H1 (cell line): ENCODE data around the gene HOTAIR. TPM values are rescaled to one million over a fixed set of nuclear protein-coding genes. Genes with fewer than 3 reads are reported as not detected.

Experiments
- CTCF ChIA-PET: fragments of 300-600 bp; sonication (Branson Sonifier 250); formaldehyde crosslinking; loops from one replicate; lab custom pipeline; 2021; ENCODE audit not compliant: partially characterized antibody; lab: Charles Lee
- POLR2A ChIA-PET: fragments of 300-600 bp; sonication (Branson Sonifier 250); formaldehyde crosslinking; loops from one replicate; lab custom pipeline; 2021; ENCODE audit warnings: inconsistent platforms; ENCODE audit not compliant: partially characterized antibody; lab: Charles Lee
- DNase-seq, 2 experiments: peaks; one replicate each; pipeline versions ENCODE4 v3.0.0 to v3.0.0-alpha.2; 2010 to 2022; ENCODE audit warnings: low spot score in 2 of 2, low read depth in 1 of 2, mixed read lengths in 1 of 2
- FAIRE-seq: peaks from 2 replicates; lab custom pipeline; 2011; peaks lifted over from hg19 to GRCh38; lab: Jason Lieb, UNC
- H2AFZ ChIP-seq: 2 replicates; pipeline ENCODE4 v1.8.1; 2012; ENCODE audit warnings: low read length, inconsistent platforms
- H2AK5ac ChIP-seq: 2 replicates; pipeline ENCODE4 v1.6.1; 2013; ENCODE audit warnings: low read depth, low read length
- H2BK120ac ChIP-seq: replicated peaks from 2 replicates; pipeline ENCODE3; 2013; ENCODE audit warnings: low read depth, low read length, inconsistent platforms
- H2BK12ac ChIP-seq: 2 replicates; pipeline ENCODE4 v1.6.1; 2013; ENCODE audit warnings: low read depth, low read length
- H2BK15ac ChIP-seq: 2 replicates; pipeline ENCODE4 v1.6.1; 2013; ENCODE audit warnings: low read length
- H2BK20ac ChIP-seq: 2 replicates; pipeline ENCODE4 v1.6.1; 2013; ENCODE audit warnings: low read length
- H2BK5ac ChIP-seq: 2 replicates; pipeline ENCODE4 v1.6.1; 2013; ENCODE audit warnings: low read depth, low read length
- H3K14ac ChIP-seq: 2 replicates; pipeline ENCODE4 v1.6.1; 2013; ENCODE audit warnings: inconsistent platforms; ENCODE audit not compliant: insufficient read length
- H3K18ac ChIP-seq: 2 replicates; pipeline ENCODE4 v1.6.1; 2013; ENCODE audit warnings: low read length; ENCODE audit errors: extremely low read depth
- H3K23ac ChIP-seq: 2 replicates; pipeline ENCODE4 v1.6.1; 2013; ENCODE audit warnings: inconsistent platforms; ENCODE audit not compliant: insufficient read length
- H3K23me2 ChIP-seq: 2 replicates; pipeline ENCODE4 v1.6.1; 2013; ENCODE audit warnings: low read depth, low read length
- H3K27ac ChIP-seq: 2 replicates; pipeline ENCODE4 v1.6.1; 2011; ENCODE audit warnings: low read depth, low read length, inconsistent platforms
- H3K27me3 ChIP-seq, 4 experiments: replicated peaks in 1 of 4; 1 replicate in 1 of 4; 2 replicates in 3 of 4; pipeline versions ENCODE4 v1.6.1 to v1.8.1; 2011 to 2013; ENCODE audit warnings: low read length in 3 of 4, mild to moderate bottlenecking in 3 of 4, inconsistent platforms in 2 of 4, mixed read lengths in 2 of 4, moderate library complexity in 1 of 4; ENCODE audit not compliant: control insufficient read depth in 3 of 4, insufficient read depth in 3 of 4; ENCODE audit errors: extremely low read depth in 1 of 4
- H3K36me3 ChIP-seq, 4 experiments: 2 replicates each; pipeline versions ENCODE4 v1.6.1 to v1.8.1; 2011 to 2013; ENCODE audit warnings: mild to moderate bottlenecking in 4 of 4, low read length in 3 of 4, moderate library complexity in 2 of 4, control low read depth in 1 of 4, inconsistent platforms in 1 of 4; ENCODE audit not compliant: insufficient read depth in 4 of 4, control insufficient read depth in 2 of 4
- H3K4ac ChIP-seq: replicated peaks from 2 replicates; pipeline ENCODE3; 2013; ENCODE audit warnings: low read length, low read depth, mixed read lengths, inconsistent platforms; ENCODE audit not compliant: insufficient read length
- H3K4me1 ChIP-seq, 4 experiments: replicated peaks in 1 of 4; 1 replicate in 1 of 4; 2 replicates in 3 of 4; pipeline versions ENCODE4 v1.6.1 to v1.8.1; 2011 to 2013; ENCODE audit warnings: low read length in 3 of 4, inconsistent platforms in 2 of 4, mixed read lengths in 1 of 4; ENCODE audit not compliant: insufficient read depth in 4 of 4, control insufficient read depth in 3 of 4
- H3K4me2 ChIP-seq, 2 experiments: 2 replicates each; pipeline versions ENCODE4 v1.6.1 to v1.8.1; 2011 to 2013; ENCODE audit warnings: low read depth in 2 of 2, low read length in 2 of 2, control low read depth in 1 of 2, inconsistent platforms in 1 of 2, mild to moderate bottlenecking in 1 of 2; ENCODE audit not compliant: insufficient read depth in 1 of 2
- H3K4me3 ChIP-seq, 4 experiments: fragments of 200-600, 300-600 bp in 1 of 4; sonication (generic), shearing (Covaris generic), sonication (Bioruptor Twin) in 1 of 4; 2 replicates each; pipeline versions ENCODE4 v1.5.1 to v1.8.1; 2011 to 2016; ENCODE audit warnings: low read length in 4 of 4, low read depth in 3 of 4, control low read depth in 2 of 4, inconsistent platforms in 2 of 4, mild to moderate bottlenecking in 2 of 4, mixed read lengths in 1 of 4, moderate library complexity in 1 of 4; ENCODE audit not compliant: insufficient read depth in 2 of 4; ENCODE audit errors: extremely low read depth in 1 of 4
- H3K56ac ChIP-seq: replicated peaks from 2 replicates; pipeline ENCODE3; 2013; ENCODE audit warnings: low read depth, mild to moderate bottlenecking, mixed read lengths, low read length, inconsistent platforms; ENCODE audit not compliant: insufficient read length
- H3K79me1 ChIP-seq: 2 replicates; pipeline ENCODE4 v1.6.1; 2013; ENCODE audit warnings: low read depth, low read length, control low read depth
- H3K79me2 ChIP-seq, 2 experiments: 2 replicates each; pipeline versions ENCODE4 v1.6.1 to v1.8.1; 2012 to 2013; ENCODE audit warnings: low read length in 2 of 2, mild to moderate bottlenecking in 2 of 2, inconsistent platforms in 1 of 2; ENCODE audit not compliant: insufficient read depth in 2 of 2, control insufficient read depth in 1 of 2
- H3K9ac ChIP-seq, 4 experiments: replicated peaks in 1 of 4; 1 replicate in 1 of 4; 2 replicates in 3 of 4; pipeline versions ENCODE4 v1.6.1 to v1.8.1; 2011 to 2013; ENCODE audit warnings: low read depth in 3 of 4, low read length in 3 of 4, control low read depth in 2 of 4, mild to moderate bottlenecking in 2 of 4, moderate library complexity in 2 of 4, inconsistent platforms in 1 of 4; ENCODE audit errors: extremely low read depth in 1 of 4
- H3K9me3 ChIP-seq, 2 experiments: 2 replicates each; pipeline versions ENCODE4 v1.6.1 to v1.8.1; 2012 to 2013; ENCODE audit warnings: mild to moderate bottlenecking in 2 of 2, moderate library complexity in 2 of 2, control low read depth in 1 of 2, inconsistent platforms in 1 of 2, low read depth in 1 of 2, low read length in 1 of 2, mixed read lengths in 1 of 2; ENCODE audit not compliant: insufficient read depth in 2 of 2
- H4K20me1 ChIP-seq, 2 experiments: replicated peaks in 1 of 2; 2 replicates each; pipeline versions ENCODE3 to v1.8.1; 2011 to 2013; ENCODE audit warnings: inconsistent platforms in 2 of 2, low read length in 2 of 2, mild to moderate bottlenecking in 1 of 2; ENCODE audit not compliant: insufficient read depth in 2 of 2, control insufficient read depth in 1 of 2
- H4K5ac ChIP-seq: 2 replicates; pipeline ENCODE4 v1.6.1; 2013; ENCODE audit warnings: low read length, low read depth, mixed read lengths, inconsistent platforms; ENCODE audit not compliant: insufficient read length
- H4K8ac ChIP-seq: 2 replicates; pipeline ENCODE4 v1.8.0; 2013; ENCODE audit warnings: mild to moderate bottlenecking, moderate library complexity, low read length, inconsistent platforms; ENCODE audit not compliant: insufficient read depth; ENCODE audit errors: extremely low read depth
- H4K91ac ChIP-seq: replicated peaks from 2 replicates; pipeline ENCODE3; 2013; ENCODE audit warnings: low read length, mixed read lengths, inconsistent platforms; ENCODE audit not compliant: insufficient read length
- E2F6 ChIP-seq: IDR thresholded peaks from 2 replicates; pipeline ENCODE4 v1.6.1; 2012; ENCODE audit warnings: inconsistent platforms
- POU5F1 ChIP-seq: IDR thresholded peaks from 2 replicates; pipeline ENCODE4 v1.6.1; 2011; ENCODE audit warnings: low read depth, mild to moderate bottlenecking, low read length, moderate library complexity
- RNF2 ChIP-seq: fragments of 200-900, 300-1000 bp; sonication (generic); IDR thresholded peaks from 2 replicates; pipeline ENCODE4 v1.7.1; 2016; ENCODE audit warnings: borderline replicate concordance, low read depth, mild to moderate bottlenecking, antibody characterized with exemption, low read length; ENCODE audit not compliant: poor library complexity, severe bottlenecking; ENCODE audit errors: missing control alignments
- WGBS, 2 experiments: shearing (Covaris generic) in 1 of 2; methylation state at CpG; one replicate each; pipeline versions ENCODE4 v1.1.6 to v1.1.7; 2013 to 2015; ENCODE audit warnings: low lambda C conversion rate in 2 of 2, mixed read lengths in 2 of 2, inconsistent platforms in 1 of 2, low coverage in 1 of 2, missing lambda C conversion rate in 1 of 2; ENCODE audit not compliant: insufficient replicate concordance in 2 of 2, insufficient coverage in 1 of 2, insufficient read length in 1 of 2; ENCODE audit errors: extremely low coverage in 1 of 2, missing lambda C conversion rate in 1 of 2; 5-methylcytosine and 5-hydroxymethylcytosine counted together
- polyA plus RNA-seq, 7 experiments: library from polyadenylated mRNA; depleted of rRNA in 3 of 7; stranded (reverse) in 5 of 7; unstranded in 2 of 7; fragments of >200 nt in 5 of 7; fragments of 200-250 nt in 2 of 7; gene quantifications; 1 replicate in 5 of 7; 2 replicates in 1 of 7; 4 replicates in 1 of 7; pipeline versions ENCODE4 v1.2.1 to v1.2.3, GENCODE V29; 2011 to 2013; ENCODE audit warnings: missing spikeins in 2 of 7, mixed read lengths in 2 of 7
- total RNA-seq: library from RNA; stranded (reverse); fragmentation: NEBNext Ultra II Directional; extraction: Animal tissue kit (Norgen Biotek cat#: 25700); gene quantifications from 2 replicates; pipeline ENCODE4 v1.2.1, GENCODE V29; 2021

The HOTAIR gene
- total and polyA plus RNA-seq, 2 of the 8 experiments (the other 6 are each of a cell fraction or from before 2014, with no cell fraction given): not detected

DNA sequence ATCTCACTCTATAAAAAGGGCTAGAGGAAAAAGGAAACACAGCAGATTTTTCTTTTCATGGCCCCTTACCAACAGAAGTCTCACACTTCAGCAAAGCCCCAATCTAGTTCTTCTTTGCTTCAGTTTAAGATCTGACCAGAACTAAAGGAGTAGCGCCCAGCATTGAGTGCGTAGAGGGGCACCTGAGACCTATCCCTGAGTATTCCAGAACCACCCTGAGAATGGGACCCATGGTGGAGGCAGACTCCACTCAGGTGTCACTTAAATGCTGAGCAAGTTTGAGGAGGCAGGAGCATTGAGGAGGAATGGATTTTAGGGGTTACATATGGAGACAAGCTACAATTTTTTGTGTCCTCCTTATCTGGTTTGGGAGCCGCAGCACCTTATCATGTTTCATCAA is 3.6 kb downstream of the HOTAIR start:
- no peak for FAIRE-seq

More for the DNA sequence above, 3.6 kb downstream of the HOTAIR start:
- DNase-seq: no peak
- Histone ChIP-seq H3K79me2 (no peaks in the 10 kb centered on the region), H3K23ac (no peak overlapping the region), H4K8ac (no peak overlapping the region), H2AK5ac (no peak overlapping the region), H3K56ac (no peak overlapping the region), H3K4me3 (no peak overlapping the region), H3K4me2 (no peak overlapping the region), H4K5ac (no peak overlapping the region), H4K91ac (no peak overlapping the region), H2BK120ac (no peak overlapping the region), H3K23me2 (peaks cover 1% of the 10 kb centered on the region; the same call in 1 of the 2 replicates), H3K36me3 (peaks cover 0 to 3% (median 0%) of the 10 kb centered on the region in 4 experiments; a peak in 2 of 8 replicates), H3K27me3 (peaks cover 100% of the 10 kb centered on the region in 4 experiments), H2BK15ac (no peak overlapping the region), H4K20me1 (peaks cover 19 to 37% of the 10 kb centered on the region in 2 experiments), H2BK12ac (no peak overlapping the region), H2AFZ (no peak overlapping the region), H2BK20ac (no peak overlapping the region), H3K27ac (no peak overlapping the region), H3K4ac (no peak overlapping the region), H3K14ac (no peak overlapping the region), H3K79me1 (no peaks in the 10 kb centered on the region), H3K9me3 (0 out of 4 replicates have a peak, but pooled peaks cover 0 to 2% of the 10 kb centered on the region in 2 experiments), H3K4me1 (peaks cover 0 to 14% (median 4%) of the 10 kb centered on the region in 4 experiments; a peak in 5 of 7 replicates), H3K18ac (no peak overlapping the region), H3K9ac (no peak overlapping the region), H2BK5ac (no peak overlapping the region)
- ChIA-PET POLR2A (interaction anchor here (1.1 kb wide), 1 partner anchor 15 kb away, joined by 3 read pairs; no protein-coding TSS in a partner anchor), CTCF (interaction anchor here (0.6 to 2.8 kb wide), 7 partner anchors 11 to 61 kb away, joined by 3 to 13 read pairs (median 5); partner anchors contain the start of genes HOXC10 and HOXC5)
- TF ChIP-seq POU5F1: no peak
- TF ChIP-seq E2F6: no peak
- TF ChIP-seq RNF2: peak; percentile 55
- WGBS, 2 experiments: 75% methylated on average over 3 of the region's 3 CpGs; no CpG with 5 or more reads in 1 of the 2 experiments
